Omental fat pad (tissue), 4 donors: Measurements from ENCODE around the gene MRPL43. TPM values are rescaled to one million over a fixed set of nuclear protein-coding genes. Genes with fewer than 3 reads are reported as not detected.

Experiments used
- ATAC-seq: fragments of 150-250 bp; one replicate; pipeline ENCODE4 v1.9.1; 2016; ENCODE audit warnings: mild to moderate bottlenecking, moderate library complexity; ENCODE audit not compliant: low FRiP score
- DNase-seq: peaks from one replicate; pipeline ENCODE4 v3.0.0-alpha.2; 2019; ENCODE audit warnings: low spot score
- CTCF ChIP-seq, 3 donors: fragments of 450-650 bp; IDR thresholded peaks; one replicate each; pipeline ENCODE4 v1.5.1; 2016 to 2017; ENCODE audit warnings: antibody characterized with exemption in 3 of 3, mild to moderate bottlenecking in 3 of 3, moderate library complexity in 2 of 3
- total RNA-seq, 4 donors: library from RNA; depleted of rRNA; stranded (reverse); fragments of >200 nt; gene quantifications; one replicate each; pipeline ENCODE4 v1.1.0, GENCODE V29; 2016

Gene MRPL43
- total RNA-seq, 4 donors from 2014 or later, result 59.7 to 97.0 (median 79.3) TPM

GRCh38 chr10:101007099-101007711, 19.9 kb upstream of the MRPL43 start:
- DNase-seq, result no peak
- no peak for ATAC-seq

GRCh38 chr10:101006593-101007098, 19.3 kb upstream of the MRPL43 start:
- ATAC-seq, result no peak
- no peak for DNase-seq

More at GRCh38 chr10:101007099-101007711, 19.9 kb upstream of the MRPL43 start:
- no peak for TF ChIP-seq CTCF (IDR thresholded peaks at IDR 0.05)

GRCh38 chr10:101005869-101006567, 18.7 kb upstream of the MRPL43 start:
- ATAC-seq, result no peak
- DNase-seq, result no peak
- no peak for TF ChIP-seq CTCF (IDR thresholded peaks at IDR 0.05)

More at GRCh38 chr10:101006593-101007098, 19.3 kb upstream of the MRPL43 start:
- TF ChIP-seq CTCF (IDR thresholded peaks at IDR 0.05), result no peak

GRCh38 chr10:101005361-101005760, 18.1 kb upstream of the MRPL43 start:
- DNase-seq (no peak), ATAC-seq (no peak)

GRCh38 chr10:101003639-101004206, 16.4 kb upstream of the MRPL43 start:
- no peak for TF ChIP-seq CTCF (IDR thresholded peaks at IDR 0.05)
- no peak for ATAC-seq
- DNase-seq, result no peak

More at GRCh38 chr10:101005361-101005760, 18.1 kb upstream of the MRPL43 start:
- TF ChIP-seq CTCF (IDR thresholded peaks at IDR 0.05), result no peak

GRCh38 chr10:101002456-101002855, 15.2 kb upstream of the MRPL43 start:
- DNase-seq (no peak), ATAC-seq (no peak)
- no peak for TF ChIP-seq CTCF (IDR thresholded peaks at IDR 0.05)
